Ascending aorta (tissue), 2 donors: ENCODE measurements around the gene MYH7. TPM values are rescaled to one million over a fixed set of nuclear protein-coding genes. Genes with fewer than 3 reads are reported as not detected.

Source experiments
- DNase-seq, 2 donors: peaks; one replicate each; pipeline ENCODE4 v3.0.0-alpha.2; 2019; ENCODE audit warnings: low spot score in 2 of 2
- H3K27ac ChIP-seq, 2 donors: fragments of 200-600 bp; sonication (generic); one replicate each; pipeline ENCODE4 v1.5.1; 2016 to 2017; ENCODE audit warnings: mild to moderate bottlenecking in 1 of 2
- H3K27me3 ChIP-seq: fragments of 200-600 bp; sonication (generic); one replicate; pipeline ENCODE4 v1.5.1; 2017
- H3K36me3 ChIP-seq, 2 donors: fragments of 200-600 bp; sonication (generic); one replicate each; pipeline ENCODE4 v1.5.1; 2016
- H3K4me1 ChIP-seq, 2 donors: fragments of 200-600 bp; sonication (generic); one replicate each; pipeline ENCODE4 v1.5.1; 2016 to 2017; ENCODE audit warnings: mild to moderate bottlenecking in 1 of 2
- H3K4me3 ChIP-seq, 2 donors: fragments of 200-600 bp; sonication (generic); one replicate each; pipeline ENCODE4 v1.5.1; 2016 to 2017; ENCODE audit warnings: mild to moderate bottlenecking in 1 of 2
- H3K9me3 ChIP-seq, 2 donors: fragments of 200-600 bp; sonication (generic); one replicate each; pipeline ENCODE4 v1.5.1; 2016
- intact Hi-C: fragments of 100-400 bp; cut with DNase I; formaldehyde crosslinking; loops from one replicate; pipeline ENCODE4 v1.15.1; 2023
- total RNA-seq: library from RNA; depleted of rRNA; stranded (reverse); fragments of >200 nt; gene quantifications from one replicate; pipeline ENCODE4 v1.1.0, GENCODE V29; 2016
- TF ChIP-seq, protein P1 (sequence below), 3 experiments: fragments of 200-600 bp in 2 of 3; fragments of 450-650 bp in 1 of 3; sonication (generic) in 2 of 3; IDR thresholded peaks; one replicate each; pipeline ENCODE4 v1.5.1; 2016 to 2019; ENCODE audit warnings: antibody characterized with exemption in 3 of 3, mild to moderate bottlenecking in 1 of 3, moderate library complexity in 1 of 3

MYH7 gene
- total RNA-seq, 1 donor from 2014 or later = not detected

DNA sequence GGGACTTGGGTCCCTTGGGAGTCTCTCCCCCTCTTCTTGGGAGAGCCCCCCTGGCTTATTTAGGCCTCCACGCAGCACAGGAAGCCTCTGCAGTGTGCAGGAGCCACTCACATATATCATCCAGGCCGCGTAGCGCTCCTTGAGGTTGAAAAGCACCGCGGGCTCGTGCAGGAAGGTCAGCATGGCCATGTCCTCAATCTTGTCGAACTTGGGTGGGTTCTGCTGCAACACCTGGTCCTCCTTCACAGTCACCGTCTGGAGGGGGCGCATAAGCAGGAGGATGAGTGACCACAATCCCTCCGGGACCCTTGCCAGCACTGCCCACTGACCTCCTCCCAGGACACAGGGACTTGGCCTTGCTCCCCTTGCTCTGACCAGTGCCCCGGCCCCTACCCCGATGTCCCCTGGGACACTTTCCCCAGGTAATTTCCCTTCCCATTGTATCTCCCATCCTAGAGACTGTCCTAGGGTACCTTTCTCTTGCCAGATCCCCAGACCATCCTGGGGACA, 29.9 kb downstream of the MYH7 start:
- Histone ChIP-seq H3K36me3 (no peaks in the 10 kb centered on the region), H3K27ac (no peak overlapping the region), H3K27me3 (no peaks in the 10 kb centered on the region), H3K4me3 (no peak overlapping the region), H3K9me3 (no peaks in the 10 kb centered on the region), H3K4me1 (no peaks in the 10 kb centered on the region)
- TF ChIP-seq, protein P1, sequence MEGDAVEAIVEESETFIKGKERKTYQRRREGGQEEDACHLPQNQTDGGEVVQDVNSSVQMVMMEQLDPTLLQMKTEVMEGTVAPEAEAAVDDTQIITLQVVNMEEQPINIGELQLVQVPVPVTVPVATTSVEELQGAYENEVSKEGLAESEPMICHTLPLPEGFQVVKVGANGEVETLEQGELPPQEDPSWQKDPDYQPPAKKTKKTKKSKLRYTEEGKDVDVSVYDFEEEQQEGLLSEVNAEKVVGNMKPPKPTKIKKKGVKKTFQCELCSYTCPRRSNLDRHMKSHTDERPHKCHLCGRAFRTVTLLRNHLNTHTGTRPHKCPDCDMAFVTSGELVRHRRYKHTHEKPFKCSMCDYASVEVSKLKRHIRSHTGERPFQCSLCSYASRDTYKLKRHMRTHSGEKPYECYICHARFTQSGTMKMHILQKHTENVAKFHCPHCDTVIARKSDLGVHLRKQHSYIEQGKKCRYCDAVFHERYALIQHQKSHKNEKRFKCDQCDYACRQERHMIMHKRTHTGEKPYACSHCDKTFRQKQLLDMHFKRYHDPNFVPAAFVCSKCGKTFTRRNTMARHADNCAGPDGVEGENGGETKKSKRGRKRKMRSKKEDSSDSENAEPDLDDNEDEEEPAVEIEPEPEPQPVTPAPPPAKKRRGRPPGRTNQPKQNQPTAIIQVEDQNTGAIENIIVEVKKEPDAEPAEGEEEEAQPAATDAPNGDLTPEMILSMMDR (IDR thresholded peaks at IDR 0.05) = no peak
- intact Hi-C loops = no loop called here
- DNase-seq = no peak

- Histone ChIP-seq H3K27me3 (no peaks in the 10 kb centered on the region), H3K4me1 (no peaks in the 10 kb centered on the region), H3K36me3 (no peaks in the 10 kb centered on the region), H3K9me3 (no peaks in the 10 kb centered on the region), H3K27ac (no peak overlapping the region), H3K4me3 (no peak overlapping the region)
- TF ChIP-seq, protein P1 (IDR thresholded peaks at IDR 0.05) = no peak
- no peak for DNase-seq
- intact Hi-C loops = no loop called here
Observed at GRCh38 chr14:23405096-23405495, 30.4 kb downstream of the MYH7 start.

DNA sequence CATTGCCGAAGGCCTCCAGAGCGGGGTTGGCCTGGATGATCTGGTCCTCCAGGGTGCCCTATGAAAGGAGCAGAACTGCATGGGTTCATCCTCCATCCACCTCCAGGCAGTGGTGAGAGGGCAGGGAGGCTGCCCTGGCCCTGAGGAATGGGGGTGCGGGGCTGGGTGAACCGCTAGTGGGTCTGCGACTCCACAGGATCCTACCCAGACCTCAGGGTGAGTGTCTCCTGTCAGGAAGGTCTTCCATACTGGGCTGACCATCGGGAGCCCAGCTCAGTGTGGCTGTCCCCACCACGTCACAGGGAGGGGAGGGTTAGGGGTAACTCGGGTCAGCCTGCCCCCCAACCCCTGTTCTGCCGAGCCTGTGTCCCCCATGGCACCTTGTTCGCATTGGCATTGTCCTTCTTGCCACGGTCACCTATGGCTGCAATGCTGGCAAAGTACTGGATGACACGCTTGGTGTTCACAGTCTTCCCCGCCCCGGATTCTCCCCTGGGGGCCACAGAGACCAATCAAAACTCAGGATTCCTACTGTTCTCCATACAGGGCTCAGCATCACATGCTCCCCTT, 31.0 kb downstream of the MYH7 start:
- H3K4me3 ChIP-seq = no peak overlapping the region
- TF ChIP-seq, protein P1 (IDR thresholded peaks at IDR 0.05) = no peak
- H3K27me3 ChIP-seq = no peaks in the 10 kb centered on the region
- no peaks in the 10 kb centered on the region for H3K36me3 ChIP-seq
- H3K4me1 ChIP-seq = no peaks in the 10 kb centered on the region
- DNase-seq = no peak
- no peaks in the 10 kb centered on the region for H3K9me3 ChIP-seq
- intact Hi-C loops = no loop called here
- no peak overlapping the region for H3K27ac ChIP-seq

DNA sequence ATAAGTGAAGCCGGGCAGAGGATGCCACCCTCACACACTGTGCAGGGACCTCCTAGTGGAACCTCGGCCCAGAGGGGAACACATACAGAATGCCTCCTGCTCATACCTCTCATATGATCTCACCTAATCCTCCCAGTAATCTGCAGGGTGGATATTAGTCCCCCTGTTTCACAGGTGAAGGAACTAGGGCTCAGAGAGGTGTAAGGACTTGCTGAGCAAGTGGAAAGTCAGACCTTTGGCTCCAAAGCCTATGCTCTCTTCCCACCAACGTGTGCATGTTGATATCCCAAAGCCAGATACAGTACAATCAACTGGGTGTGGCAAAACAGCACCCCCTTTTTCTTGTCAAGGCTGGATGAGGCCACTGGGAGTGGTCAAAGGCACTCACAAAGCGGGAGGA, 31.6 kb downstream of the MYH7 start:
- no peaks in the 10 kb centered on the region for H3K9me3 ChIP-seq
- TF ChIP-seq, protein P1 (IDR thresholded peaks at IDR 0.05) = no peak
- no peak for DNase-seq
- intact Hi-C loops = no loop called here
- H3K27me3 ChIP-seq = no peaks in the 10 kb centered on the region
- no peak overlapping the region for H3K27ac ChIP-seq
- no peaks in the 10 kb centered on the region for H3K4me1 ChIP-seq
- no peaks in the 10 kb centered on the region for H3K36me3 ChIP-seq
- H3K4me3 ChIP-seq = no peak overlapping the region

DNA sequence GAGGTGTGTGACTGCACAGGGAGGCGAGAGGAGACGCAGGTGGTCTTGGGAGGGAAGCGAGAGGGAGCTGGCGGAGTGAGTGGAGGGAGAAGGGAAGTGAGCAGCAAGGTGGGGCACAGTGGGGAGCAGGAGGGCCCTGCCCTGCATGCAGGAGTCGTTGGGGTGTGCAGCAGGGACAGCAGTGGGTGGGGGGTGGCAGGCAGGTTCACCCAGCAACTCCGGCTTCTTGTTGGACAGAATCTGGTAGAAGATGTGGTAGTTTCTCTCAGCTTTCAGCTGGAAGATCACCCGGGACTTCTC, 32.4 kb downstream of the MYH7 start:
- Histone ChIP-seq H3K27me3 (no peaks in the 10 kb centered on the region), H3K9me3 (no peaks in the 10 kb centered on the region), H3K4me3 (no peak overlapping the region), H3K4me1 (no peaks in the 10 kb centered on the region), H3K27ac (no peak overlapping the region), H3K36me3 (no peaks in the 10 kb centered on the region)
- DNase-seq = no peak
- TF ChIP-seq, protein P1 (IDR thresholded peaks at IDR 0.05) = no peak
- intact Hi-C loops = no loop called here
